HK-2 (cell line): ENCODE results near the gene MRPL39.

ENCODE experiments used
- DNase-seq: peaks from one replicate; pipeline ENCODE4 v3.0.0-alpha.2; 2018; ENCODE audit not compliant: unreplicated experiment

The MRPL39 gene

DNA sequence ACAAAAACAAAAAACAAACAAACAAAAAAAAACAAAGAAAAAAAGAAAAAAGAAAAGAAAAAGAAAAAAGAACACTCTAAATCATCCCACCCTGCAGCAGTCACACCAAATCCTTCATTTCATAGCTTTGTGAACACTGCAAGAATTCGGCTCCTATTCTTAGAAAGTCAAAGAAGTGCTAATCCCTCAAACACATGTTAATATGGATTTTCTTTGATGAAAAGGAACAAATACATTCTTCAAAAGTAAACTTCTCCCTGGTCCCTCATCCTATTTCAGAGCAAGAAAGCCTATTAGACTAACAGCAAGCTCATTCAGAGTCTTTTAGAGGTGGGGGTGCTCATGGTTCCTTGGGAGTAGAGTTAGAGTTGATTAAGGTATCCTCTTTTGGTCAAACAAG, 7.2 kb upstream of the MRPL39 start:
- DNase-seq: no peak

DNA sequence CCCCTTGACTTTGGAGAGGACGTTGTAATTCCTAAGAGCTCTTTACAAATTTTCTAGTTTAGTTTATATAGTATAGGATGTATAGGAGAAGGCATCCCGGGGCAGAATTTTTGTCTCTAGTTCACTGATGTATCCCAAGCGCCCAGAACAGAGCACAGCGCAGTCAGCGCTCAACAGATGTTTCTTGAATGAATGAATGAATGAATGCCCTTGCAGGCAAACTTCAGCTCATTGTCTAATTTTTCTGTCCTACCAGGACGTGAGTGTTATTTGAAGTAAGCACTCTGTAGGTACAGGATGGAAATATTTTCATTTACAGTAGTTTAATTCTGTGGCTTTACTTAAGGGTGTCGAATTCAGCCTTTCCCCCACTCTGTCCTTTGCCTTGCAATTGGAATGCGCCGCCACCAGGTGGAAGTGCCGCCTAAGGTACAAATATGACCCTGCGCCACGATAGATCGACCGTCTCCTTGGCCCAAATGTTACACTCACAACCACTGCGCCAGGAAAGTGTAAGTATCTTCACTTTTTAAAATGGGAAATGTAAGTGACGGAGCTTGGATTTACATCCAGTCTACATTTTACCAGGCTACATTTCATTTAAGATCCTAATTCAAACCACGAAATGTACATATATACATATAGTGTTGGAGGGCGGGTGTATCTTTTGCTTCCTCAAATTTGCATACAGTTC, 910 bp upstream of the MRPL39 start:
- DNase-seq: peak; percentile 65

DNA sequence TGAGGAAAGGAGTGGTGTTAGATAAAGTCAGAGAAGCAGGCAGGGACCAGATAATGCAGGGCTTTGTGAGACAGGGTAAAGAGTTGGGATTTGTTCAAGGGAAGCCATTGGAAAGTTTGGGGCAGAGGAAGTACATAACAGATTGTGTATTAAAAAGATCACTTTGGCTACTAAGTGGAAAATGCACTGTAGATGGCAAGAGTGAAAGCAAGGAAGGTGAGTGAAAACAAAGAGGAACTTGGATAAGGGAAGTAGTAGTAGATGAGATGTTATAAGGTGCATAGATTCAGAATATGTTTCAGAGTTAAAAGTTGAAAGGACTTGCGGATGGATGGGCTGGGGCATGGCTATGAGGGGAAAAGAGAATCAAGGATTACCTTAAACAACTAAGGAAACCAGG, 17.4 kb downstream of the MRPL39 start:
- DNase-seq: no peak

DNA sequence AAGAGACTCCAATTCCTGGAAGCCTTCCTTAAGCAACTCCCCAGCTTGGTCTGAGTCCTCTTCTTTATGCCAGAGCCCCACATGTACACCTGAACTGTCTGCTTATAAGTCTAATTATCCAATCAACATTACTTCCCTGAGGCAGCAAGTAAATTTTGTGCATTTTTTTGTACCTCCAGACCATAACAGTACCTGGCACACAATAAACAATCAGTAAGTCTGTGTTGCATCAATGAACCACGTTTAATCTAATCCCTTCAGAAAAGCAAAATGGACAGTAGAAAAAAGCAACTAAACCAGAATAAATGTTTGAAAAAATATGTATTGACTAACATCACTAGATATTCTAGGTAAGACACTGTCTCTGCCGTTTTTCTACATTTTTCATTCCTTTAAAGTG, 20.5 kb downstream of the MRPL39 start:
- no peak for DNase-seq

DNA sequence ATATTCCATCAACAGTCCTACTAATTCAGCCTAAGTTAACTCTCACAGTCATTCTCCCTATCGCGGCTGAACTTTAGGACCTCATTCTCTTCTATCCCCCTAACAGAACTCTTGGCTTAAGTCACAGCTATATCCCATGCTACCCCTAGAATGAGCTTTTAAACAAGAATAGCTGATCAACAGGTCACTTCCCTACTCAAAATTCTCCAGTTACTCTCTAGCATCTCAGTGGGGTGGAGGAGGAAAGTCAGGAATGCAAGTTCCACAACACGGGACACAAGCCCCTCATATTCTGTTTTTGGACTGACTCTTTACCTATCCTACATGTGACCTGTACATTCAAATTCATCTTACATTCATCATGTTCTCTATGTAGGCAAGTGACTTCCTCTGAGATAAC, 21.0 kb downstream of the MRPL39 start:
- DNase-seq: no peak

DNA sequence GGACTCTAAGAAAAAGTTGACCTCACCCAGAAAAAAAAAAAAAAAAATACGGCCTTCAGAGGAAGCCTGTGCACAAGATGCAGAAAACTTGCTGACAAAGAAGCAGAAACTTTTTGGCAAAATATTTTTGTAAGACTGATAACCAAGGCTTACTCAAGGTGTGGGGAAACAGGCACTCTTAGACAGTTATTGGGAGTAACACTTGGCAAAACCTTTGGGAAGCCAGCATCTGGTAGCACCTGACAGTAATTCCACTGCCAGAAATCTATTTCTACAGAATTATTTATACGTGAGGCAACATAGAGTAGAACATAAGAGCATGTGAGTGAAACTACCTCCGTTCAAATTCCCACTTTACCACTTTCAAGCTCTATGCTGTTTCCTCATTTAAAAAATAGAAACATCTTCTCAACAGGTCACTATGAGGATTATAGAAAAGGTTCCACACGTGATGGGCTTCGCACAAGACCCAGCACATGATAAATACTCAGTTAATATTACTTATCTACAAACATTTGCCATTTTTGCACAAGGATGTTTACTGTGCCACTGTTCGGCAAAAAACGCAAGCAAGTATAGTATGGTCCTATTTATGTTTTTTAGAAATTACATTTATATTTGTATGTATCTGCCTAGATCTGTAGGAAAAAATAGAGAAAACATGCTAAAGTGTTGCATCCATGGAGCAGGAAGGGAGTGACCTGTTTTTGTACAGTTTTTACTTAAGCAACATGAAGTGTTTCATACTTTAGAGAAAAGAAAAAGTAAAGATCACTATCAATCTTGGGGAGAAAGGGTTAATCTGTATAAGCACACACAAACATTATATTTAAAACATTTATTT, 22.2 kb downstream of the MRPL39 start:
- DNase-seq: no peak

DNA sequence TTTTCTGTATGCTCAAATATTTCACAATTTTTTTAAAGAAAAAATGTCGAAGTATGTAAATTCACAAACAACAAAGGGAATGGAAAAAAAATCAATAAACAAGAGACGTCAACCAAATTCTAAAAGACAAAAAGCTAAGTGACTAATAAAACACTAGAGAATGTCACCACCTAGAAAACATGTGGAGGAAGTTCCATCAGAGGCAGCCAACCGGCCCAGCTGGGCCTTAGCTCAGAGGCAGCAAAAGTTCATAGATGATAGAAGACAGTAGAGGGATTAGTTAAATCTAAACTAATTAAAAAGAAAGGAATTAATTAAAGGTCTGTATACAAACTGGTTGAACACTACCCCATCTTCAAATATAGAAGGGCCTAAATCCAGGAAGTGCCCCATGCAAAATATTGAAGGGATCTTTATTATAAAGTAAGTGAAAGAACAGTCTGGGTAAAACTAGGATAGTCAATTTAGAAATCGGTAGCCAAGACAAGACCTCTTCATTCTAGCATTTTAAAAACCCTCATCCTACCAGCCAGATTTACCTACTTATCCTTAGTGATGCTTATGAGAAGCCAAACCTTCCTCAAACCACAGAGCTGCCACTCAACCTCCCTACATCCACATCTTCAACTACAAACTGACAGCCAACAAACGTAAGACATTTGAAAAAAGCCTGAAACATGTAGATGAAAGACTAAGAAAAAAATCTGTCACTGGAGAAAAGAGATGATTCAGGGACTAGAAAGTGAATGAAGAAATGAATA, 23.7 kb downstream of the MRPL39 start:
- DNase-seq: no peak

DNA sequence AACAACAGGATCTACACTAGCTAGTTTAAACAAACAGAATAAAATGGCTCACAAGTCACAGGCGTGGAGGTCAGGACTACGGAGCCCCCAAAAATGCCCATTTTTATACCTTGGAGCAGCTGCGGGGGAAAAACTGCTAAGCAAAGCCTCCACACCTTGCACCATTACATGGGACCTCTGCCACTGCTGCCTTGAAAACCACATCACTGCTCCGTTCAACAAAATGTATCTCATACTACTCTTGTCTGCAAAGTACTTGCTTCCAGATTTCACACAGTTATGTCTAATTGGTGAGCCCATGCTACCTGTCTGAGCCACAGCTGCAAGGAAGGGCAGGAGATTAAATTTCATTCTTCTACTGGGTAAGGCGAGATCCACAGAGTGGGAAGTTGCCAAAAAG, 24.4 kb downstream of the MRPL39 start:
- DNase-seq: no peak

DNA sequence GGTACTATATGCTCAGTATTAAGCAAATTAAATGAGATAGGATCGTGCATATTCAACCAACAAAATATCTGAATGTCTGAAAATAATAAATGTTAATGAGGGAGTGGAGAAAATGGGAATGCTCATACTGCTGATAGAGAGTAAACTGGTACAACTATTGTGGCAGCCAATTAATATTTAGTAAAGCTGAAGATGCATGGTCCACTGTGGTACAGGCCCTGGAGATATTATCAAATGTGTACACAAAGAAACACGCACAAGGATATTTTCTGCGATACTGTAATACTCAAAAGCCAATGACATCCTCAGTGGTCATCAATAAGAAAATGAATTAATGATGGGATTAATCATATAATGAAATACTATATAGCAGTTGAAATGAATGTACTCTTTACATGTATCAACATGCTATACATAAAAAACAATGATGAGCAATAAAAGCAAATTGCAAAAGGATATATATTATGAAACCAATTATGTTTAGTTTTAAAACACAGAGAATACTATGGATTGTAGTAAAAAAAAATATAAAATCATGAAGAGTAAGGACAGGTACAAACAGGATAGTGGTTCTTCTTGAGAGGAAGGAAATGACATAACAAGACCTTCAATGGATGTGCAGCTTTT, 25.0 kb downstream of the MRPL39 start:
- no peak for DNase-seq

DNA sequence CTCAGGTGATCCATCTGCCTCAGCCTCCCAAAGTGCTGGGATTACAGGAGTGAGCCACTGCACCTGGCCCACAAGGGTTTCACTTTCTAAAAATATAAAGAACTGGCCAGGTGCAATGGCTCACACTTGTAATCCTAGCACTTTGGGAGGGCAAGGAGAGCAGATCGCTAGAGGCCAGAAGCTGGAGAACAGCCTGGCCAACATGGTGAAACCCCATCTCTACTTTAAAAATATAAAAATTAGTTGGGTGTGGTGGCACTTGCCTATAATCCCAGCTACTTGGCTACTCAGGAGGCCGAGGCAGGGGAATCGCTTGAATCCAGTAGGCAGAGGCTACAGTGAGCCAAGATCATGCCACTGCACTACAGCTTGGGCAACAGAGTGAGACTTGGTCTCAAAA, 25.7 kb downstream of the MRPL39 start:
- no peak for DNase-seq

DNA sequence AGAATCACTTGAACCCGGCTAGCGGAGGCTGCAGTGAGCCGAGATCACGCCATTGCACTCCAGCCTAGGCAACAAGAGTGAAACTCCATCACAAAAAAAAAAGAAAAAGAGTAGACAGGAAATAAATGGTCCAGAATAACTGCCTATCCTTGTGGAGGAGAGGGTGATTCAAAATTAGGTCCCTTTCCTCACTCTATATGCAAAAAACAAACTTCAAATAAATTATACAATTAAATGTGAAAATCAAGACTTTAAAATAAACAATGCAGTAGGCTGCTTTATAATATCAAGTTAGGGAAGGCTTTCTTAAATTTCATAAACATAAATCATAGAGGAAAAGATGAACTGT, 26.4 kb downstream of the MRPL39 start:
- no peak for DNase-seq

DNA sequence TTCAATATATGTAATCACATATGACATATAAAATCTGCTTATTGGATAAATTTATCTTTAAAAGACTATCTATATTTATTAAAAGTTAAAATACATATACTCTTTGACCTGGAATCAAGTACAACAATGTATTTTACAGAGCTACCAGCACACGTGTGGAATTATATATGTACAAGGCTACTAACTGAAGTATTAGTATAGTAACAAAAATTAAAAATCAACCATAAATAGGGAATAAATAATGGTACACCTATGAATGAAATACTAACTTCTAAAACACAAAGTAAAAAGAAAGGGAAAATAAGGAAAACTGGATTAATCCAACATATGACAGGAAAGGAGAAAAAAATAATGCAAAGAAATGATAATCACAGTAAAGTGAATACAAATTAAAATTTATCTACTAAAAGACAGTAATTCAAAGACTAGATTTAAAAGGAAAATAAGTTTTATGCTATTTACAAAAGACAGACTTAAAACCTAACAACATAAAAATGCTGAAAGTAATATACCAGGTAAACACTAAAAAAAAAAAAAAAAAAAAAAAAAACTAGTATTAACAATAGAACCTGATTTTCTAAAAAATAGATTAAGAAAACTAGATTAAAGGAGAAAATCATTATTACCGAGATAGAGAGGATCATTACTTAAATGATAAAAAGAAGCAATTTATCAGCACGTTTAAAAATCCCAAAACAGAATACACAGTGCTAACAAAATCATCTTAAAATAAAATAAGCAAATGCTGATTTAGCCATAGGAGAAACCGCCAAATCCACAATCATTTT, 27.9 kb downstream of the MRPL39 start:
- DNase-seq: no peak

DNA sequence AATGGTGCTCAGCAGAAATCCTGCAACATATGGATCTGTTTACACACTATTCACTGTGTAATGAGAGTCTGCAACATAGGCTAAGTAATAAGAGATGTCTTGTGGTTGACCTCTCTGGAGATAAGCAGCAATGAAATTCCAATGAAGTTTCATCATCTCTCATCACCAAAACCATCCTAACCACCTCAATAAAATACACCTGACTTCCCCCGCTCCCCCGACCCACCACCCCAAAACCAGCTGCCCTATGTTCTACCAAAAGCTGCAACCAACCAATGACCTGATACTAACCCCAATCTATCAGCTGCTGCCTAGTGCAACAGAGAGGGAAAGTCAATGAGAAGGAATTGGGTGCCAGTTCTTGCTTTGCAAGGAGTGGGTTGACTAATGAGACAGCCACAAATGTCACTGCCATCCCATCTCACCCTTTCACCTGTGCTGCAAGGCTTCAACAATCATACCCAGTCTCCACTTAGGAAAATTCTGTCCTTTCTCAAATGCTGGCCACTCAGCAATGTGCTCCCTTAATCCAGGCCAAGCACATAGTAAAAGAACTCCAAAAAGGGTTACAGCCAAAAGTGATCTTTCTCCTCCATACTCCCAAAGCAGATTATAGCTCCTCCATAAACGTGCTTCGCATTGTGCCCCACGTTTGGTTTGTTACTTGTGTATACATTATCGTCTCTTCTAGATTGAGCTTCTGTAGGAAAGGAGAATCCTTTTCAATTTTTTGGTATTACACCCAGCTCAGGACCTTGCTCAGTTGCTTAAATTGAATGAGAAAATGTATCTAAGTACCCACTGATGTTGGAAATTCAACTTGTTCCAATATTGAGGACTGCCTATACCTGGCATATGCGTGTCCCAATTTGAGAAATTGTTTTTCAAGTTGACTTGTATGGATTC, 29.0 kb downstream of the MRPL39 start:
- no peak for DNase-seq

DNA sequence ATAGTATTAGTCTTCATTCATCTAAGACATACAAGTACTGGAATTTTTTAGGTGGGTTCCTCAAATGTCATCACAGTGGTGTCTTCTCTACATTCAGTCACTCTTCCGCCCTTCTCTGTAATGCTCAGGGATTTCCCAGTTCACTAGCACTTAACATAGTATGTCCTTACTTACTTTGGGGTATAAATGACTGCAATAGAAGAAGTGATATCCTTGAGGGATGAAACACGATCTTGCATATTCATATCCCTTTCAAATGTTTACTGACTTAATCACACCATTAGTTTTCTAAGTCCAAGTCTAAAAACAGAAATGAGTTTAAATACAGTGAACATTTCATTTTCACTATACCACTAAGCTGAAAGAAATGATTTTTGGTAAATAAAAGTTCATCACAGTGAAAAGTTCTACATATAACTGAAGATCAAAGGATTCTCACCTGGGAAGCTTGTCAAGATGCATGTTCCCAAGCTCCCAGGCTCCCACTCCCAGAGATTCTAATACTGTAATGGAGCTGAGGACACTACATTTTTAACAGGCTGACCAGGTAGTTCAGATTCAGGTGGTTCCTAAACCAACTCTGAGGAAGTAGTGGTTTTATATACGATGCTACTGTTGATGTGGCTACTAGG, 29.7 kb downstream of the MRPL39 start:
- no peak for DNase-seq

DNA sequence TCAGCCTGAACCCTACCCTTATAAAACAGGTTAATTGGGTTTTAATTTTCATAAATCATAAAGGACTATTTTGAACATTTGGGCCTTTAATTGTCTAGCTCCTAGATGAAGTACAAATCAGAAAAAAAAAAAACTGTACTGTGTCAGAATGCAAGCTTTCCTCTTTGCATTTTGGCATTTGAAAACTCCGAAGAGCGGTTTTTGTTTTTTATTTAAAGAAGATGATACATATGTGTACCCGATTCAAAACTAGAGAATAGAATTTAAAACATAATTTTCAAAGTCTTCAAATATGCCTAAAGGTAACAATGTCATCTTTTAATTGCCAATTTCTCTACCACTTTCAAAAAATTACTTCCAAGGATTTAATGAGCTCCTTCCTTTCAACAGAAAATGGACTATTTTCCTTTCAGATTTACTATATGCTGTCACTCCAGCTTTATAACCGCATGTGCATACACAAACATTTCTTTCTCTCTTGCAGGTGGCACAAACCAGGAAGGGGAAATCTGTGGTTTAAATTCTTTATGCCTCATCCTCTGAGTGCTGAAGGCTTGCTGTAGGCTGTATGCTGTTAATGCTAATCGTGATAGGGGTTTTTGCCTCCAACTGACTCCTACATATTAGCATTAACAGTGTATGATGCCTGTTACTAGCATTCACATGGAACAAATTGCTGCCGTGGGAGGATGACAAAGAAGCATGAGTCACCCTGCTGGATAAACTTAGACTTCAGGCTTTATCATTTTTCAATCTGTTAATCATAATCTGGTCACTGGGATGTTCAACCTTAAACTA, 33.7 kb downstream of the MRPL39 start:
- DNase-seq: peak; percentile 38

DNA sequence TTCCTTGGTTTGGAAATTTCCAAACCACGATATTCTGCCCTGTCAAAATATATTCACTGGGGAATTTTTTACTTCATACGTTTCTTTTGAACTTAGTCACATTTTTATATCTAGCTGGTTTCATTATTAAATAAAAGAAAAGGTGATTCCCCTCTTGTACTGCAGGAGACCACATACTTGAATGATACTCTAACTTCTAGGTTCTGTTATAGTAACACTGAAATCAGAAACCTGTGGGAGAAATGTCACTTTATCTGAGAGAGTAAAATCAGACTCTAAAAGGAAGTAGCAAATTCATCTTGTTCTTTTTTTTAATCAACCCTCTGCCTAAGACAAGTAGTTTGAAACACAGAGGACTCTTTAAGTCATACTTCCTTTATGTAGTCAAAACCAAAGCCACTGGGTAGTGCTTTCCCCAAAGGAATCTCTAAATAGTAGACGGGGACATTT, 34.4 kb downstream of the MRPL39 start:
- DNase-seq: no peak

DNA sequence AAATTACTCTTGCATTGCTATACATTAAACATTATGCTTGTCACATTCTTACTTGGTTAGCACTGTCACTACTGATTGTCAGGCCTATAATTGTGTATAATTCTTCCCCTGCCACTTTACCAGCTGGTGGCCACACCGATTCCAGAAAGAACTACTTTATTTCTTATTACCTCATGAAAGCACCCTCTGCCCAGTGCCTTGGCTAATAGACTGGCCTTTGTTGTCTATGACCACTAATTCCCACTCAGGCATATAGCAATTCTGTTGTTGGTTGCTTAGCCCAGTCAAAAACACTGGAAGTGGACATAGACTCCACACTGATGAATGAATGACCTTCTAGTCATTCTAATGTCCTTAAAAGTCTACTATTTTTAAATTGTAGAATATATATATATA, 35.6 kb downstream of the MRPL39 start:
- no peak for DNase-seq

DNA sequence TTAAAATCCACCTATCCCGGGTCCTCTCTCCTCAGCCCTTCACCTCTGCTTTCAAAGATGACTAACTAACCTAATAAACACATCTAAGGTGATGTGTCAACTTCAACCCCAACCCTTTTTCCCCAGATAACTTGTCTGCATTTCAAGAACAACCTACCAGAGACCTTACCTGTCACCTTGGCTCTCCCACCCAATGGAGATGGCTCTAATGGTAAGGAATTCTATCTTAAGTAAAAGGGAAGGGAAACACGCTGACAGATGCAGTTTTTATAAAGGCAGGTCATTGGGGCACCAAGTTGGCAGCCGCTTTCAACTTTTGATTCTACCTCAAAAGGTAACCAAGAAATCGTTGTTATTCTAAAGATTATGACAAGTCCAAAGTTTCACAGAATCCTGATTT, 37.6 kb downstream of the MRPL39 start:
- no peak for DNase-seq

DNA sequence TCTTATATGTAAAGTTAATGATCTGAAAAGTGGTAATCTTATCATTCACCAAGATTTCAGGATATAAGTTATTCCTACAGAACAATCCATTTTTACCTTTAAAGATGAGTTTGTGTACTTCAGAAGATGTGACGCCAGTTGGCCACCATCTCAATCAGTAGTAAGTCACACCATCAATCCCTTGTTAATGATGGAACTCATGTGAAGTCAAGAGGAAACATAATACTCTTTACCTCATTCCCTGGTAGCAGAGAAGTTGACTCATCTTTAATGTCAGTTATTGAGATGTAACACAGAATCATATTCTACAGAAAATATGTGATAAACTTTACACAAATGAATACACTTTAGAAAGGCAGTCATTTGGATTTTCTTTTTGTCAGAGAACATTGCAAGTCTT, 38.2 kb downstream of the MRPL39 start:
- no peak for DNase-seq
